Osteoblast (primary cell): ENCODE results near the gene LOXL3. TPM values are rescaled to one million over a fixed set of nuclear protein-coding genes. Genes with fewer than 3 reads are reported as not detected.

Experiments
- DNase-seq: peaks from one replicate; pipeline ENCODE4 v3.0.0; 2011; ENCODE audit warnings: low spot score, mixed read lengths; ENCODE audit not compliant: insufficient read length; ENCODE audit errors: missing footprints
- H2AFZ ChIP-seq: 2 replicates; pipeline ENCODE4 v1.6.0; 2011; ENCODE audit warnings: mild to moderate bottlenecking, low read length
- H3K27ac ChIP-seq: 2 replicates; pipeline ENCODE4 v1.5.1; 2011; ENCODE audit warnings: mild to moderate bottlenecking, low read depth, low read length, moderate library complexity
- H3K27me3 ChIP-seq: 2 replicates; pipeline ENCODE4 v1.6.0; 2012; ENCODE audit warnings: mild to moderate bottlenecking, control low read depth, inconsistent platforms, low read length, moderate library complexity; ENCODE audit not compliant: insufficient read depth
- H3K36me3 ChIP-seq: 2 replicates; pipeline ENCODE4 v1.5.1; 2011; ENCODE audit warnings: mild to moderate bottlenecking, low read length, control low read depth, moderate library complexity; ENCODE audit not compliant: insufficient read depth
- H3K4me1 ChIP-seq: 2 replicates; pipeline ENCODE4 v1.5.1; 2011; ENCODE audit warnings: mild to moderate bottlenecking, low read length, control low read depth, moderate library complexity; ENCODE audit not compliant: insufficient read depth
- H3K4me2 ChIP-seq: 2 replicates; pipeline ENCODE4 v1.6.0; 2011; ENCODE audit warnings: mild to moderate bottlenecking, low read length; ENCODE audit not compliant: insufficient read depth
- H3K4me3 ChIP-seq: fragments of 200-600 bp; sonication (generic); 3 replicates; pipeline ENCODE4 v1.5.1; 2012; ENCODE audit warnings: mild to moderate bottlenecking, low read length, inconsistent platforms; ENCODE audit not compliant: insufficient read depth
- H3K79me2 ChIP-seq: 2 replicates; pipeline ENCODE4 v1.6.0; 2012; ENCODE audit warnings: mild to moderate bottlenecking, low read length, control low read depth, inconsistent platforms; ENCODE audit not compliant: insufficient read depth
- H3K9me3 ChIP-seq: 2 replicates; pipeline ENCODE4 v1.5.1; 2011; ENCODE audit warnings: low read depth, low read length, control low read depth
- H4K20me1 ChIP-seq: 2 replicates; pipeline ENCODE4 v1.6.0; 2012; ENCODE audit warnings: mild to moderate bottlenecking, low read length, control low read depth; ENCODE audit not compliant: insufficient read depth
- CTCF ChIP-seq: IDR thresholded peaks from 2 replicates; pipeline ENCODE4 v1.5.1; 2011; ENCODE audit warnings: mild to moderate bottlenecking, low read depth, low read length, moderate library complexity; ENCODE audit errors: extremely low read depth
- total RNA-seq: library from RNA; depleted of rRNA; stranded (reverse); fragments of >200 nt; gene quantifications from 2 replicates; pipeline ENCODE4 v1.2.3, GENCODE V29; 2012

The LOXL3 gene
- total RNA-seq, 1 donor: 97.4 TPM

GRCh38 chr2:74512744-74513604 lies 40.8 kb downstream of the LOXL3 start:
- no peak overlapping the region for H3K4me3 ChIP-seq
- DNase-seq: peak; percentile 76
- no peak overlapping the region for H2AFZ ChIP-seq
- H3K9me3 ChIP-seq: no peaks in the 10 kb centered on the region
- H3K4me2 ChIP-seq: no peak overlapping the region
- H3K4me1 ChIP-seq: peaks cover 13% of the 10 kb centered on the region
- no peaks in the 10 kb centered on the region for H3K79me2 ChIP-seq
- no peaks in the 10 kb centered on the region for H3K36me3 ChIP-seq
- no peak for TF ChIP-seq CTCF
- H3K27ac ChIP-seq: no peak overlapping the region
- H4K20me1 ChIP-seq: no peaks in the 10 kb centered on the region
- H3K27me3 ChIP-seq: peaks cover 69% of the 10 kb centered on the region

GRCh38 chr2:74511104-74511989 lies 42.4 kb downstream of the LOXL3 start:
- Histone ChIP-seq H3K36me3 (no peaks in the 10 kb centered on the region), H3K4me1 (peaks cover 23% of the 10 kb centered on the region), H3K27me3 (peaks cover 55% of the 10 kb centered on the region), H3K4me2 (peak overlapping the region; percentile 28), H4K20me1 (no peaks in the 10 kb centered on the region), H3K79me2 (peaks cover 9% of the 10 kb centered on the region), H3K27ac (no peak overlapping the region), H3K9me3 (no peaks in the 10 kb centered on the region), H3K4me3 (no peak overlapping the region), H2AFZ (no peak overlapping the region)
- no peak for TF ChIP-seq CTCF
- DNase-seq: peak; percentile 89

GRCh38 chr2:74510272-74510671 lies 43.5 kb downstream of the LOXL3 start:
- H2AFZ ChIP-seq: no peak overlapping the region

More at GRCh38 chr2:74510272-74510671, 43.5 kb downstream of the LOXL3 start:
- Histone ChIP-seq H3K79me2 (peaks cover 18% of the 10 kb centered on the region), H4K20me1 (no peaks in the 10 kb centered on the region), H3K4me3 (no peak overlapping the region), H3K4me2 (no peak overlapping the region), H3K36me3 (peaks cover 4% of the 10 kb centered on the region), H3K27me3 (peaks cover 44% of the 10 kb centered on the region), H3K27ac (no peak overlapping the region), H3K9me3 (no peaks in the 10 kb centered on the region), H3K4me1 (peaks cover 32% of the 10 kb centered on the region)
- TF ChIP-seq CTCF: no peak
- no peak for DNase-seq
